Measurements from ENCODE around the gene PAIP1.

DNA sequence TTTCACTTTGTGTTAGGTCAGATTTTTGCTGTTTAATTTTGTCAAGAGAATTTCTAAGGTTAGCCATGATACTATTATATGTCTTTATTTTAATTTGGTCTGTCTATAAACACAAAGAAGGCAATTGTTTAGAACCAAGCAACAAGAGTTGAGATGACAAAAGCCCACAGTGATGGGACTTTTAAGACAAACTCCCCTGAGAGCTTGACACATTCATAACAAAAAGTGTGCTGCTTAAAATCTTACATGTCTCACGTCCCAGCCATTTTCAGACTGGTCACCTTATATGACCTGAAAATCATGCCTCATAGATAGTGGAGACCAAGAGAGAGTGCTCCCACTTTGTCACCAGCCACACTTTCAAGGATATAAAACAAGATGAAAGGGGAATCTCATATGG, 24.5 kb upstream of the PAIP1 start:
- TF ChIP-seq, protein P1, sequence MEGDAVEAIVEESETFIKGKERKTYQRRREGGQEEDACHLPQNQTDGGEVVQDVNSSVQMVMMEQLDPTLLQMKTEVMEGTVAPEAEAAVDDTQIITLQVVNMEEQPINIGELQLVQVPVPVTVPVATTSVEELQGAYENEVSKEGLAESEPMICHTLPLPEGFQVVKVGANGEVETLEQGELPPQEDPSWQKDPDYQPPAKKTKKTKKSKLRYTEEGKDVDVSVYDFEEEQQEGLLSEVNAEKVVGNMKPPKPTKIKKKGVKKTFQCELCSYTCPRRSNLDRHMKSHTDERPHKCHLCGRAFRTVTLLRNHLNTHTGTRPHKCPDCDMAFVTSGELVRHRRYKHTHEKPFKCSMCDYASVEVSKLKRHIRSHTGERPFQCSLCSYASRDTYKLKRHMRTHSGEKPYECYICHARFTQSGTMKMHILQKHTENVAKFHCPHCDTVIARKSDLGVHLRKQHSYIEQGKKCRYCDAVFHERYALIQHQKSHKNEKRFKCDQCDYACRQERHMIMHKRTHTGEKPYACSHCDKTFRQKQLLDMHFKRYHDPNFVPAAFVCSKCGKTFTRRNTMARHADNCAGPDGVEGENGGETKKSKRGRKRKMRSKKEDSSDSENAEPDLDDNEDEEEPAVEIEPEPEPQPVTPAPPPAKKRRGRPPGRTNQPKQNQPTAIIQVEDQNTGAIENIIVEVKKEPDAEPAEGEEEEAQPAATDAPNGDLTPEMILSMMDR (conservative IDR thresholded peaks at IDR 0.05; ENCODE audit: low read length) = no peak
- TF ChIP-seq EZH2phosphoT487 (IDR thresholded peaks at IDR 0.05; ENCODE audit: borderline replicate concordance) = no peak
